H1 (cell line): Measurements from ENCODE around the gene CACNA1C.

ENCODE experiments used
- BRCA1 ChIP-seq: IDR thresholded peaks from 2 replicates; pipeline ENCODE4 v1.6.1; 2012; ENCODE audit warnings: low read depth, low read length, improper control_type of control experiment
- CTCF ChIP-seq, 3 experiments: IDR thresholded peaks; 1 replicate in 2 of 3; 2 replicates in 1 of 3; pipeline versions ENCODE4 v1.5.1 to v1.6.1; 2011; ENCODE audit warnings: low read length in 3 of 3, mild to moderate bottlenecking in 3 of 3, inconsistent platforms in 2 of 3, low read depth in 1 of 3, moderate library complexity in 1 of 3; ENCODE audit not compliant: insufficient read depth in 1 of 3; ENCODE audit errors: control extremely low read depth in 1 of 3
- EZH2 ChIP-seq: fragments of 200-600 bp; sonication (generic); IDR thresholded peaks from 2 replicates; pipeline ENCODE4 v1.7.1; 2012; ENCODE audit warnings: low read depth, mild to moderate bottlenecking, moderate library complexity, low read length, inconsistent platforms; ENCODE audit not compliant: severe bottlenecking
- GABPA ChIP-seq: IDR thresholded peaks from 2 replicates; pipeline ENCODE4 v1.6.1; 2011; ENCODE audit warnings: mild to moderate bottlenecking, low read length, moderate library complexity, borderline replicate concordance; ENCODE audit not compliant: insufficient read depth
- HDAC2 ChIP-seq, 2 experiments: fragments of 300-600 bp in 1 of 2; sonication (generic) in 1 of 2; IDR thresholded peaks; 2 replicates each; pipeline ENCODE4 v1.6.1; 2011 to 2012; ENCODE audit warnings: low read depth in 2 of 2, low read length in 2 of 2, mild to moderate bottlenecking in 2 of 2, moderate library complexity in 2 of 2, borderline replicate concordance in 1 of 2, inconsistent platforms in 1 of 2
- MAX ChIP-seq: IDR thresholded peaks from 2 replicates; pipeline ENCODE4 v1.6.1; 2012; ENCODE audit warnings: inconsistent platforms
- POLR2A ChIP-seq, 2 experiments: IDR thresholded peaks; 1 replicate in 1 of 2; 2 replicates in 1 of 2; pipeline ENCODE4 v1.6.1; 2011; ENCODE audit warnings: low read depth in 2 of 2, low read length in 2 of 2, mild to moderate bottlenecking in 2 of 2; ENCODE audit errors: control extremely low read depth in 1 of 2
- TAF1 ChIP-seq: IDR thresholded peaks from 2 replicates; pipeline ENCODE4 v1.6.1; 2011; ENCODE audit warnings: mild to moderate bottlenecking, low read depth, low read length
- TCF12 ChIP-seq: IDR thresholded peaks from 2 replicates; pipeline ENCODE4 v1.6.1; 2011; ENCODE audit warnings: low read depth, mild to moderate bottlenecking, low read length
- USF2 ChIP-seq: IDR thresholded peaks from 2 replicates; pipeline ENCODE4 v1.6.1; 2011; ENCODE audit warnings: low read length, improper control_type of control experiment
- YY1 ChIP-seq: IDR thresholded peaks from 2 replicates; pipeline ENCODE4 v1.6.1; 2011; ENCODE audit warnings: low read depth, mild to moderate bottlenecking, low read length

- TF ChIP-seq MAX (no peak), TAF1 (no peak), EZH2 (no peak), POLR2A (IDR thresholded peaks at IDR 0.05; ENCODE audit: control extremely low read depth in 1 of 2, low read depth in 2 of 2, low read length in 2 of 2) (no peak), CTCF (IDR thresholded peaks at IDR 0.05; ENCODE audit: control extremely low read depth in 1 of 3, insufficient read depth in 1 of 3, low read depth in 1 of 3, low read length in 3 of 3) (no peak), TCF12 (no peak), HDAC2 (IDR thresholded peaks at IDR 0.05; ENCODE audit: borderline replicate concordance in 1 of 2, low read depth in 2 of 2, low read length in 2 of 2) (no peak), GABPA (no peak), BRCA1 (no peak), USF2 (no peak), YY1 (no peak)
Observed at GRCh38 chr12:2461046-2461445, 408.3 kb downstream of the CACNA1C start.
